Measurements from ENCODE around the gene TRIM28. TPM values are rescaled to one million over a fixed set of nuclear protein-coding genes. Genes with fewer than 3 reads are reported as not detected.

The TRIM28 gene
- total RNA-seq, 4 donors from 2014 or later, result 171 to 274 (median 196) TPM

- Histone ChIP-seq H3K27me3 (no peaks in the 10 kb centered on the region), H3K9me3 (no peaks in the 10 kb centered on the region), H3K36me3 (peaks cover 0 to 22% of the 10 kb centered on the region in 2 donors), H3K4me3 (peak within 1 kb of the TSS; percentile 52 to 91), H3K4me1 (peaks cover 12 to 79% (median 60%) of the 10 kb centered on the region in 3 donors), H3K27ac (peak within 1 kb of the TSS; percentile 90 to 100 (median 100))
- TF ChIP-seq EP300 (IDR thresholded peaks at IDR 0.05) (no peak), POLR2A (IDR thresholded peaks at IDR 0.05) (peak in 1 of 2 donors; percentile 16), POLR2AphosphoS5 (IDR thresholded peaks at IDR 0.05) (no peak)
- TF ChIP-seq, protein P1, sequence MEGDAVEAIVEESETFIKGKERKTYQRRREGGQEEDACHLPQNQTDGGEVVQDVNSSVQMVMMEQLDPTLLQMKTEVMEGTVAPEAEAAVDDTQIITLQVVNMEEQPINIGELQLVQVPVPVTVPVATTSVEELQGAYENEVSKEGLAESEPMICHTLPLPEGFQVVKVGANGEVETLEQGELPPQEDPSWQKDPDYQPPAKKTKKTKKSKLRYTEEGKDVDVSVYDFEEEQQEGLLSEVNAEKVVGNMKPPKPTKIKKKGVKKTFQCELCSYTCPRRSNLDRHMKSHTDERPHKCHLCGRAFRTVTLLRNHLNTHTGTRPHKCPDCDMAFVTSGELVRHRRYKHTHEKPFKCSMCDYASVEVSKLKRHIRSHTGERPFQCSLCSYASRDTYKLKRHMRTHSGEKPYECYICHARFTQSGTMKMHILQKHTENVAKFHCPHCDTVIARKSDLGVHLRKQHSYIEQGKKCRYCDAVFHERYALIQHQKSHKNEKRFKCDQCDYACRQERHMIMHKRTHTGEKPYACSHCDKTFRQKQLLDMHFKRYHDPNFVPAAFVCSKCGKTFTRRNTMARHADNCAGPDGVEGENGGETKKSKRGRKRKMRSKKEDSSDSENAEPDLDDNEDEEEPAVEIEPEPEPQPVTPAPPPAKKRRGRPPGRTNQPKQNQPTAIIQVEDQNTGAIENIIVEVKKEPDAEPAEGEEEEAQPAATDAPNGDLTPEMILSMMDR (IDR thresholded peaks at IDR 0.05), result no peak
- 0% methylated on average over 10 to 22 of the region's 62 CpGs for WGBS, 2 donors (ENCODE audit: low coverage in 1 of 2)
- ATAC-seq, result no peak
These were observed 14.3 kb downstream of the TRIM28 start, which contains the start of gene UBE2M for GRCh38 chr19:58558066-58558622. Gene UBE2M (minus strand): TSS chr19:58558611. CDS start chr19:58558381, 230 bp downstream.

DNA sequence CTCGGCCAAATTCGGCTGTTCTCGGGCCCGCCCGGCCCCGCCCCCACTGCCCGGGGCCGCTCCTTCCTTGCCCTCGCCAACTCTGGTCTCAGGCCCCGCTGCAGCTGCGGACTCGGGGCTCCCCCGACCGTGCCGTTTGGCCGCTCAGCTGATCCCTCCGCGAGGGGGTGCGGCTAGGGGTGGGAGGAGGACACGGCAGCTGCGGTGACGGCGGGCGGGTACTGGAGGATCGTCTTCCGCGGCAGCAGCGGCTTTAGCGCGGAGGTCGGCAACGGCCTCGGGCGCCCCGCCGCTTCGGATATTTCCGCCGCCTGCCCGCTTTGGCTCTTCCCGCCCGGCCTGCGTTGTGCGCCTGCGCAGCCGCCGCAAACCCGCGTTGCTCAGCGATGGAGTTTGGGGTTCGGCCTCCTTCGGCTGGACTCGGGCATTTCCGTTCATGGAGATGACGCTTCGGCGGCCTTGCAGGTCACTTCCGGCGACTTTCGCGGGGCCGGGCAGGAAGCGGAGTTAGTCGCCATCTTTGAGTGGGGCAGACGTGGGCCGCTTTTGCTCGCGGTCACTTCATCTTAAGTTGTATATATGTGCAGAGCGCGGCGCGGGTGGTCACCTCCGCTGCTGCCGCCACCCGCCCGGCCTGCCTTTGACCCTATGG, 14.9 kb downstream of the TRIM28 start:
- H3K4me3 ChIP-seq, result peak overlapping the region; percentile 52 to 91
- no peaks in the 10 kb centered on the region for H3K27me3 ChIP-seq
- peak overlapping the region; percentile 88 to 100 (median 100) for H3K27ac ChIP-seq
- peaks cover 0 to 18% of the 10 kb centered on the region in 2 donors for H3K36me3 ChIP-seq
- TF ChIP-seq POLR2A (IDR thresholded peaks at IDR 0.05) (peak; percentile 3 to 58), POLR2AphosphoS5 (IDR thresholded peaks at IDR 0.05) (peak; percentile 33), EP300 (IDR thresholded peaks at IDR 0.05) (no peak)
- TF ChIP-seq, protein P1 (IDR thresholded peaks at IDR 0.05), result peak in 1 of 4 experiments; percentile 16
- H3K4me1 ChIP-seq, result peaks cover 10 to 79% (median 58%) of the 10 kb centered on the region in 3 donors
- ATAC-seq, result peak; percentile 82
- 0% methylated on average over 1 to 2 of the region's 76 CpGs for WGBS, 2 donors (ENCODE audit: low coverage in 1 of 2)
- no peaks in the 10 kb centered on the region for H3K9me3 ChIP-seq

DNA sequence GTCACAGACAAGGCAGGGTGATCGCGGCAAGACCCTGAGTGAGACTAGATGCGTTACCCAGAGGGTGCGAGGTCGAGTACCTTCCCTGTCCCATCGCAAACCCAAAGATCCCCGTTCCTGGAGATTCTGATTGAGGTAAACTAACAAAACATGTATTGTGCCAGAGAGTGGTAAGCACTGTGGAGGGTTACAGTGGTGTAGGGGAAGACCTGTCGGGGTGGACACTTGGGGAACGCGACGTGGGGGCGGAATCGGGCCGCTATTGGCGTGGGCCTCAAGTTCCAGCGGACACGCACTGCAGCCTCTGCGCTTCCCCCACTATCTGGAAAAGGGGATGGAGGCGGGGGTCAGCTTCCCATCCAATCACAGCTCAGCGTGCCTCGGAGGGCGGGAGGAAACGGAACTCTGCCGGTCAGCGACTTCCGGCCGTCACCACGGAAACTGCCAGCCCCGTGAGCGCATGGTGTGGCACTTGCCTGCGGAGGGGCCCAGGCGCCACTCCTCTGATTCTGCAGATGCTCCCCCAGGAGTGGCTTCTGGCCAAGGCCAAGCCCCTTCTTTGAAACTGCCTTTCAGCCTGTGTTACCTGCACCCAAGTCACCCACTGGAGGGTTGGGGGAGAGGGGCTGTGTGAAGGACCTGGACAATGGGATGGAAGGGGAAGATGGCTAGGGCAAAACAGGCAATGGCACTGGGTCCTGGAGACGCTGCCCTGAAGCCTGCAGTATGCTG, 15.6 kb downstream of the TRIM28 start:
- 1 to 20% methylated on average over 3 to 20 of the region's 33 CpGs for WGBS, 2 donors (ENCODE audit: low coverage in 1 of 2)
- peaks cover 0 to 18% of the 10 kb centered on the region in 2 donors for H3K36me3 ChIP-seq
- no peaks in the 10 kb centered on the region for H3K27me3 ChIP-seq
- H3K4me3 ChIP-seq, result peak overlapping the region; percentile 52 to 91
- no peaks in the 10 kb centered on the region for H3K9me3 ChIP-seq
- TF ChIP-seq POLR2AphosphoS5 (IDR thresholded peaks at IDR 0.05) (peak; percentile 75), POLR2A (IDR thresholded peaks at IDR 0.05) (peak; percentile 43 to 65), EP300 (IDR thresholded peaks at IDR 0.05) (no peak)
- TF ChIP-seq, protein P1 (IDR thresholded peaks at IDR 0.05), result no peak
- ATAC-seq, result peak; percentile 70
- peaks cover 6 to 76% (median 52%) of the 10 kb centered on the region in 3 donors for H3K4me1 ChIP-seq
- H3K27ac ChIP-seq, result peak overlapping the region; percentile 88 to 100 (median 100)

GRCh38 chr19:58560007-58560887, 16.4 kb downstream of the TRIM28 start:
- H3K27me3 ChIP-seq, result no peaks in the 10 kb centered on the region
- 91% methylated on average over 4 of the region's 8 CpGs; no CpG with 5 or more reads in 1 of the 2 donors for WGBS, 2 donors (ENCODE audit: low coverage in 1 of 2)
- peak overlapping the region; percentile 88 to 100 (median 100) for H3K27ac ChIP-seq
- no peak for ATAC-seq
- peaks cover 6 to 74% (median 52%) of the 10 kb centered on the region in 3 donors for H3K4me1 ChIP-seq
- peak overlapping the region in 1 of 2 donors; percentile 91 for H3K4me3 ChIP-seq
- H3K9me3 ChIP-seq, result no peaks in the 10 kb centered on the region
- TF ChIP-seq, protein P1 (IDR thresholded peaks at IDR 0.05), result no peak
- TF ChIP-seq POLR2A (IDR thresholded peaks at IDR 0.05) (no peak), EP300 (IDR thresholded peaks at IDR 0.05) (no peak), POLR2AphosphoS5 (IDR thresholded peaks at IDR 0.05) (no peak)
- peaks cover 0 to 18% of the 10 kb centered on the region in 2 donors for H3K36me3 ChIP-seq
